Kidney capillary endothelial cell (primary cell): ENCODE measurements around the gene ABTB1.
"Not testable (repeated sequence)": the region's sequence is repeated elsewhere in the genome, so short reads cannot be mapped to it uniquely, and the experiment has no call there.

Experiments used
- DNase-seq: peaks from one replicate; pipeline ENCODE4 v3.0.0-alpha.2; 2018; ENCODE audit warnings: low spot score

ABTB1 gene

GRCh38 chr3:127688022-127688415 lies 15.3 kb downstream of the ABTB1 start:
- DNase-seq, result no peak

DNA sequence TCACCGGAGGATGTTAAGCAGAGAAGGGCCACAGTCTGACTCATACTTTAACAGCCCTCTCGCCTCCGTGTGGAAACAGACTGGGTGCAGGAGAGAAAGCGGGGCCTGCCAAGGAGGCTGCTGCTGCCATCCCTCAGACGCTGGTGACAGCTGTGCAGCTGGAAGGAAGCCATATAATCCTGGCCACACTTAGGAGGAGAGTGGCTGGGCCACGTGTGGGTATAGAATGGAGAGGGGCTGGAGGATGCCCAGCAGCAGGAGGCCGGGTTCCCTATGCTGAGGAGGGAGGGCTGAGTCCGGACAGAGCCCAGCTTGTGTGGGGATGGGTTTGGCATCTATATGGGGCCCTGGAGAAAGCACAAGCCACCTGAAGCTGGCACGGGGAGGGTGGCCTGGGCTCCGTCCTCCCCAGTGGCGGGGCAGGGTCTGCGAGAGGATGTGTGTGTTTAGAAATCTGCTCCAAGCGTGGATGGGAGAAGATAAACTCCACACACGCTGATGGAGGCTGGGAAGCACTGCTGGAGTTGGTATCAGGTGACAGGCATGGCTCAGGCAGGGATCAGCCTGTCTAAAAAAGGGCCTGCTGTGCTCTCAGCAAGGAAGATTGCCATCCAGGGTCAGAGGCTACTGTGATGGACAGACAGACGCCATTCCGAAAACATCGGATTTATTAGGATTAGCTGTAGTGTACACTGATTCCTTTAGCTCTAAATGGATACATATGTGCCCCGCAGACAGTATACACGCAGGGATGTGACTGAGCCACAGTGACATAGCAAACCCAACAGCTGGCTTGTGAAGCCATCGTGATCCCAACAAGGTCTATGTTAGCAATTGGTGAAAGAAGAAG lies 15.9 kb downstream of the ABTB1 start:
- DNase-seq, result no peak

GRCh38 chr3:127689266-127689860 lies 16.6 kb downstream of the ABTB1 start:
- no peak for DNase-seq

DNA sequence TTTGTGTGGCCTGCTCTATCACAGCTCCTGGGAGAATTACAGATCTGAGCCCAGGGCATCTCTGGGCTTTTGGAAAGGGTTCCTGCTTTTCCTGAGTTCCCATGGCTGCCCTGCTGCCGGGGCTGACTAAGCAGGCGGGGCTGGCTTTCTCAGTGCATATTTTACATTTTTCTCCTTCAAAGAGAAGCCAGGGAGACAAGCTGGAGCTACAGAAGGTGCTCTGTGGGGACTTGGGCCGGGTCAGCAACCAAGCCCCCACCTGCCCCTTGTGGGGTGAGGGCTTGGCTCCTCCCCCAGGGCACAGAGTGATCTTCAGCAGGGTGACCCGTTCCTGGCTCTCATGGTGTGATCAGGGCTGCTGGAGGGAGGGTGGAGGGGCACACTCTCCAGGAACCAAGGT lies 17.4 kb downstream of the ABTB1 start:
- DNase-seq, result no peak

DNA sequence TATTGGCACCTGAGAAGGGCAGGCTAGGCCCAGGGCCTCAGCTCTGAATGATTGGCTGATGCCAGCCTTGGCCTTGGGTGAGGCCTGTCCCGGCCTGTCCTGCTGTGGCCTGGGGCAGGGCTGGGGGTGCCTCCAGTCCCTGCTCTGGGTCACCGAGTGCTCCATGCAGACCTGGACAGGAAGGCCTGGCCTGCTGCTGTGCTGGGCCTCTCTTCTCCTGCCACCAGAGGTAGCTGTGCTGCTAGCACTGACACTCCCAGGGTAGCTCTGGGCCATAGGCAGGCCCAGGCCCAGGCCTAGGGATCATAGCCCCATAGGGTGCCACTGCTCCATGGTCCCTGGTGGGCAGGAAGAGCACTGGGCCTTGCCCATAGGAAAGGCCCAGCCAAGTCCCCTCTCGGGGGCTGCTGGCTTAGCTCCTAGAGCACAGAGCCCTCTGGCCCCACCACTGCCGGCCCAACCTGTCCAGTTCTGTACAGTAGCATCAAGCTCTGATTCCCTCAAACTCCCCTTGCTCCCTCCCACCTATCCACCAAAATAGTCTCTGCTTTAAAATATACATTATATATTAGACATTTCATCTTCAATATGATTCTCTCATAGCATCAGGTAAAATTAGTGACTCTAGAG lies 18.2 kb downstream of the ABTB1 start:
- no peak for DNase-seq

DNA sequence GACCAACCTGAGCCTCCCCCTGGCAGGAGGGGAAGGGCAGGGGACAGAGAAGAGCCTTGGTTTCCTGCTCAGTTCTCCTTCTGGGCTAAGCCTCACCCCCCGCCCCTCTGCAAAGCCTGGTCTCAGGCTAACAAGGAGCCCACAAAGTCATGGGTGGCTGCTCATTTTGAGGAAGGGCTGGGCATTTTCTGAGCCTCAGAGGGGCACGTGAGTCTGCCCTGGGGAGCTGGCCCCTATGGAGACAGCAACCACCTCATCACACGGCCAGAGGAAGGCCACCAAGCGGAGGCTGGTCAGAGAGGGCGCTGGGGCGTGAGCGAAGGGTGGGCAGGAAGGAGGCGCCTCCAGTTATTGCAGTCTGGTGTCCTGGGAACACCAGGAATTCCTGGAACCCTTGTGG lies 18.7 kb downstream of the ABTB1 start:
- no peak for DNase-seq

DNA sequence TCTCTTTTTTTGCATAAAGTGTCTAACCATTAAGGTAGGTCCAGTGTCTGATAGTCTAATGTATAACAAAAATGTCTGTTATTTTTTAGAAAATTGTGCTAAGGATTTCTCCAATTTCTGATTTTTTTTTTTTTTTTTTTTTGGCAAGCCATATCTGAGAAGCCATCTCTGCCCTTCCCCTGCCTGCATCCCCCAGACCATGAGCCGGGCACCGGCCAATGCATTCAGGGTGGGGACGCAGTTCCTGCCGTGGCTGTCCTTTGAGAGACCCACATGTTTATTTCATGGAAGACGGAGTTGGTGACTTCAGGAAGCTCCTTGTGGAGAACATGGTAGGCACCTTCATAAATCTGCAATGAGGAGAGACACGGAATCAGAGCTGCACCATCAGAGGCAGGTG lies 19.2 kb downstream of the ABTB1 start:
- DNase-seq, result no peak

GRCh38 chr3:127692501-127693335 lies 20.0 kb downstream of the ABTB1 start:
- no peak for DNase-seq

DNA sequence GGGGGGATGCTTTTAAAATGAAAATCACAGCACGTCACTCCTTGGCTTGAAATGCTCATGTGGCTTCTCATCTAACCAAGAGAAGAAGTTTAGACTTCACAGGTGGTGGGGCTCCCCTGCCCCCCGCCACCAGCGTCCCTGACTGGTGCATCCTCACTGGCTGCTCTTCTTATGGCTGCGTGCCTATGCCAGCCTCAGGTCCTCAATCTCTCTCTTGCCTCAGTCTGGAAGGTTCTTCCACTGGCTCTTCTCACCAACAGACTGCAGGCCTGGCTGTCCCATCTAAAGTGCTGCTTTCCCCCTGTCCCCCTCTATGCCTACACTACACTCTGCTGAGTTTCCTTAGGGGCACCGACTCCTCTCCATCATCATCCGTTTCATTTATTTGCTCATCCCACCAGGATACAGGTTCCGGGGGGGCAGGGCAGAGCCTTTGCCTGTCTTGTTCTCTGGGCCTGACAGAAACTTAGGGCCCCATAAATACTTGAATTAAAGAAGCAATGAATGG lies 20.6 kb downstream of the ABTB1 start:
- no peak for DNase-seq

GRCh38 chr3:127694467-127695215 lies 21.9 kb downstream of the ABTB1 start:
- DNase-seq, result peak; percentile 25

DNA sequence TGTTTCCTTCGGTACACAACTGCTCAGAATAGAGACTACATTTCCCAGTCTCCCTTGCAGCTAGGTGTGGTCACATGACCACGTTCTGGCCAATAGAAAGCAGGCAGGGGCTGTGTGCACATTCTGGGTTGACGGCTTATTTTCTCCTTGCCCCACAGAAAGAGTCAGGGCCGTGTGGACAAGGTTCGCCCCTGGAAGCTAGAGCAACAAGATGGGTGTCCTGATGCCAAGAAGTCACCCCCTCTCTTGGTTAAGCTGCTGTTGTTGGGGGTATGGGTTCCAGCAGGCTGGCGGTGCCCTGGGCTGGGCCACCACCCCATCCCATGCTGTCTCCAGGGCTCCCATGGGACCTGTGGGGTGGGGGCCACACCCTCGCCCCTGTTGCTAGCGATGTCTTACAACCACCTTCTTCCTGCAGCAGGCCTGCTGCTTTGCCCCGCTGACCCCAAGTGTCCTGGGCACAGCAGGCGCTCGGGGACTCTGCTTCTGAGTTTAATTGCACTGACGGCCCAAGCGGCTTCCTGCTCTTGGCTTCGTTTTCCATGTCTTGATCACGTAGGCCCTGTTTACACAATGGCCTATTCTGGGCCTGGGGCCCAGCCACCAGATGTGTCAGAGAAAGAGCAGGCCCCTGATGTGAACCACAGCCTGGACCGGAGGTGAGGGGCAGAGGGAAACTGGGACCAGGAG lies 24.9 kb downstream of the ABTB1 start:
- DNase-seq, result no peak

GRCh38 chr3:127698286-127698685 lies 25.5 kb downstream of the ABTB1 start:
- DNase-seq, result no peak

- DNase-seq, result no peak
Observed at GRCh38 chr3:127698691-127699415, 26.1 kb downstream of the ABTB1 start.

DNA sequence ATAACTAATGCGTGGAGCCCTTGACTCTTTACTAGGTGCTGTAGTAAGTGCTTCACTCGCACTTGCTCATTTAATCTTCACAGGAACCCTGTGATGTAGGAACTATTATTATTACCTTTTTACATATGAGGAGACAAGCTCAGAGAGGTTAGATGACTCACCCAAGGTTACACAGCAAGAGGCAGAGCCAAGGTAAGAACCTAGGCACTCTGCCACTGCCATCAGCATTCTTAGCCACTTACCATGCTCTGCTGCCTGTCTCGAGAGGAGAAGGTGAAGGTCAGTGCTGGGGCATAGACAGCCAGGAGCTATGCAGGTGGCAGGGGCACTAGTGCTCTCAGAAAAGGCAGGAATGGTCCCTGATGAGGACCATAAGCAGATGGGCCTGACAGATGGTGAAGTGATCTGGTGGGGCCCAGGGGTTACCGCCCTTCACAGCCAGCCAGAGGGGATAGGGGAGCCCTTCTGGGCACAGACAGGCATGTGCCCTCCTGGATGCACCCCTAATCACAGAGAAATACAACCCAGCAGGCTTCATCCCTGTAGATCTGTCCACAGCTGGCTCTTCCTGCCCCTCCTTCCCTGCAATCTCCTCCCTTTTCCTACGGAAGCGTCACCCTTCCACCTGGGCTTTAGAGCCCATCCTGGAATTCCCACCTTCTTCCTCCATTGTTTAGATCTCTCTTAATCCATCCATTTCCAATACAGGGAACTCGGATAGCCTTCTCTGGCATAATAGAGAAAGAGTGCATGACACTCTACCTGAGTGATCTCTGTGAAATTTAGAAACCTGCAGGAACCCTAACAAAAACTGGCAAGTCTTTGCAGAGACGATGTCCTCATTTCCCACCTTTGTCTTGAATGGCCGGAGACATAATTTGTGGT lies 26.9 kb downstream of the ABTB1 start:
- DNase-seq, result no peak

- no peak for DNase-seq
Observed at GRCh38 chr3:127700406-127700805, 27.7 kb downstream of the ABTB1 start.

DNA sequence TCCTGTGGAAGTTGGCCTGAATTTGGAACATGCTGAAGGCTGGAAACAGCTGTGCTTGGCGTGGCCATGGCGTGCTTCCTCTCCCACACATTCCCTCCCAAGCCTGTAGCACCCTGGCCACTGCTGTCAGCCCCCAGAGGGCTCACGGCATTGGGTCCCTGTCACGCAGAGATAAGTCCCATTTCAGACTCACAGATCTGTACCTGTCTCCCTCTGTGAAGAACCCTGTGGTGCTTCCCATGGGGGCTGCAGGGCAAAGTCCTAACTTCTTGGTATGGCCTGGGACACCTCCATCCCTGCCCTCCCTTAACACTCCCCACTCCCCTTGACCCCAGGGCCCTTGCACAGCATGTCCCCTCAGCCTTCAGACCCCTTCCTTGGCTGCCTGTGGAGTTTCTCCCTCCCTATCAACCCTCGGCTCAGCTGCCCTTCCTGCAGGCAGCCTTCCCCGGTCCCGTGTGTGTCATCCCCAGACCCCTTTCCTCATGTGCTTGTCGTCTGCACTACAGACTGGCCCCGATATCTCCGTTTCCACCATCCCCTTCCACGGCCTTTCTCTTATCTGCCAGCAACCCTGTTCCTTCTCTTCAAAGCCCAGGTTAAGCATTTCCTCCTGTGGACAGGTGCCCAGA lies 28.6 kb downstream of the ABTB1 start:
- no peak for DNase-seq

- DNase-seq, result no peak
Observed at GRCh38 chr3:127702151-127702578, 29.4 kb downstream of the ABTB1 start.

- not testable (repeated sequence) for DNase-seq
Observed at GRCh38 chr3:127704840-127705239, 32.1 kb downstream of the ABTB1 start.

- no peak for DNase-seq
Observed at GRCh38 chr3:127706312-127706711, 33.6 kb downstream of the ABTB1 start.
